Mesothelial cell of epicardium (in vitro differentiated cells): ENCODE measurements around the gene TBC1D21. TPM values are rescaled to one million over a fixed set of nuclear protein-coding genes. Genes with fewer than 3 reads are reported as not detected.

Experiments
- DNase-seq, 2 experiments: peaks; one replicate each; pipeline ENCODE4 v3.0.0; 2021; ENCODE audit warnings: low spot score in 2 of 2; ENCODE audit not compliant: unreplicated experiment in 2 of 2
- H3K27ac Mint-ChIP-seq: 2 replicates; pipeline ENCODE4 v1.8.0; 2021; ENCODE audit warnings: mixed read lengths
- H3K27me3 Mint-ChIP-seq: 2 replicates; pipeline ENCODE4 v1.8.0; 2021; ENCODE audit warnings: low read depth, mixed read lengths
- H3K36me3 Mint-ChIP-seq: 2 replicates; pipeline ENCODE4 v1.8.0; 2021; ENCODE audit warnings: mixed read lengths
- H3K4me1 Mint-ChIP-seq: 2 replicates; pipeline ENCODE4 v1.8.0; 2021; ENCODE audit warnings: mixed read lengths
- H3K4me3 Mint-ChIP-seq: 2 replicates; pipeline ENCODE4 v1.8.0; 2021; ENCODE audit warnings: mild to moderate bottlenecking, moderate library complexity, mixed read lengths
- H3K9me3 Mint-ChIP-seq: 2 replicates; pipeline ENCODE4 v1.8.0; 2021; ENCODE audit warnings: mixed read lengths
- total RNA-seq: library from RNA; stranded (reverse); gene quantifications from 3 replicates; pipeline ENCODE4 v1.2.1, GENCODE V29; 2021
- TF ChIP-seq, protein P1 (sequence below): fragments of 200-600 bp; sonication (generic); IDR thresholded peaks from one replicate; pipeline ENCODE4 v1.5.0; 2021; ENCODE audit warnings: antibody characterized with exemption; ENCODE audit not compliant: unreplicated experiment

Gene TBC1D21
- total RNA-seq, 1 donor from 2014 or later: not detected

DNA sequence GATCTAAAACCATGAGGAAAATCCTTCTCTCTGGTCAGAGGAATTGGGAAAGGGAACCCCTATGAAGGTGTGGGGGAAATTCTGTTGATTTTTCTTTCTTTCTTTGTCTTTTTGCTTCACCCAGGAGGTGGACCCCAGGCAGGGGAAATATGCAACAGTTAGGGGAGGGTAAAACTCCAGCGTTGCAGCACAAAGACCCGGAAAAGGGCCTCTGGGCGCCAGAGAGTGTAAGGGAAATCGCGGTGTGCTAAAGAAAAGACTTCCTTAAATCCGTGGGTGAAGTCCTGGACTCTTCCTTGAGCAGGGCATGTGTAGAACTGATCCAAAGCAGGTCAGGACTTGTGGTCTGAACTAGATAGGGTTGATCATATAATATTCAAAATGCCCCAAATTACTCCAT lies 11.1 kb upstream of the TBC1D21 start:
- TF ChIP-seq, protein P1, sequence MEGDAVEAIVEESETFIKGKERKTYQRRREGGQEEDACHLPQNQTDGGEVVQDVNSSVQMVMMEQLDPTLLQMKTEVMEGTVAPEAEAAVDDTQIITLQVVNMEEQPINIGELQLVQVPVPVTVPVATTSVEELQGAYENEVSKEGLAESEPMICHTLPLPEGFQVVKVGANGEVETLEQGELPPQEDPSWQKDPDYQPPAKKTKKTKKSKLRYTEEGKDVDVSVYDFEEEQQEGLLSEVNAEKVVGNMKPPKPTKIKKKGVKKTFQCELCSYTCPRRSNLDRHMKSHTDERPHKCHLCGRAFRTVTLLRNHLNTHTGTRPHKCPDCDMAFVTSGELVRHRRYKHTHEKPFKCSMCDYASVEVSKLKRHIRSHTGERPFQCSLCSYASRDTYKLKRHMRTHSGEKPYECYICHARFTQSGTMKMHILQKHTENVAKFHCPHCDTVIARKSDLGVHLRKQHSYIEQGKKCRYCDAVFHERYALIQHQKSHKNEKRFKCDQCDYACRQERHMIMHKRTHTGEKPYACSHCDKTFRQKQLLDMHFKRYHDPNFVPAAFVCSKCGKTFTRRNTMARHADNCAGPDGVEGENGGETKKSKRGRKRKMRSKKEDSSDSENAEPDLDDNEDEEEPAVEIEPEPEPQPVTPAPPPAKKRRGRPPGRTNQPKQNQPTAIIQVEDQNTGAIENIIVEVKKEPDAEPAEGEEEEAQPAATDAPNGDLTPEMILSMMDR: no peak
- H3K36me3 Mint-ChIP-seq: no peaks in the 10 kb centered on the region
- no peak for DNase-seq
- H3K27me3 Mint-ChIP-seq: peaks cover 67% of the 10 kb centered on the region
- peaks cover 14% of the 10 kb centered on the region for H3K9me3 Mint-ChIP-seq
- no peak overlapping the region for H3K4me3 Mint-ChIP-seq
- H3K4me1 Mint-ChIP-seq: no peaks in the 10 kb centered on the region
- no peak overlapping the region for H3K27ac Mint-ChIP-seq

DNA sequence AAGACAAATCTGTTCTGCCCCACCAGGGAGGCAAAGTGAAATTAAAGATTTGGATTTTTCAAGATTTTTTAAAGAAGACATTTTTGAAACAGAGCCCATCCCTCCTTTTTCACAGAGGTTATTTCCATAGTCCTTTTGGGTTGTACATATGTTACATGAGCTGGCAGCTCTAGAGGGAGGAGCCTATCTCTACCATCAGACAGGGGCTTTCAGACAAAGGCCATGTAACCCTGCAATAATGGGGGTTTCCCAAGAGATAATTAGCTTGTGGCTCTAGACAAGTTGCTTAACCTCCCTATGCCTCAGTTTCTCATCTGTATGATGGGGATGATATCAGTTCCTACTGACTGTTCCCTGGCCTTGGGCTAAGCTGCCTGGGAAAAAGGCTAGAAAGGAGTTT lies 8.0 kb upstream of the TBC1D21 start:
- no peak for DNase-seq
- Mint-ChIP-seq H3K27ac (no peak overlapping the region), H3K4me3 (no peak overlapping the region), H3K36me3 (no peaks in the 10 kb centered on the region), H3K27me3 (peaks cover 76% of the 10 kb centered on the region), H3K4me1 (no peaks in the 10 kb centered on the region), H3K9me3 (peaks cover 14% of the 10 kb centered on the region)
- TF ChIP-seq, protein P1: no peak

DNA sequence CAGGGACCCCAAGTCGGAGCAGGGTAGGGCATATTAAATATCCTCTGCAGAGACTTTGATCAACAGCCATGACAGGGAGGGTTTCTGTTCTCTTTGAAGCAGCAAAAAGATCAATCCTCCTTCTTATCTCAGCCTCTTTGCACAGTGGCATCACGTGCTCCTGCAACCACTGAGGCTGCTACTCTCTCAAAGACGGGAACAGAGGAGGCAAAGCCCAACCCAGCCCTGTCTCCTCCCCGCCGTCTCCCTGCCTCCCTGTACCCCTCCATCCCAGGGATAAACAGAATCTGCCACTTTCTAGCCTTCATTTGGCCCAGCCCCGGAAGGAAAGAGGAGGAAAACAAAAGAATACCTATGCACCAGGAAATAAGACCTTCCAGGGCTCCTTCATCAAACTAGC lies 7.5 kb upstream of the TBC1D21 start:
- Mint-ChIP-seq H3K4me1 (peaks cover 3% of the 10 kb centered on the region), H3K27me3 (peaks cover 77% of the 10 kb centered on the region), H3K36me3 (no peaks in the 10 kb centered on the region), H3K9me3 (peaks cover 14% of the 10 kb centered on the region), H3K4me3 (no peak overlapping the region), H3K27ac (no peak overlapping the region)
- no peak for DNase-seq
- TF ChIP-seq, protein P1: no peak

DNA sequence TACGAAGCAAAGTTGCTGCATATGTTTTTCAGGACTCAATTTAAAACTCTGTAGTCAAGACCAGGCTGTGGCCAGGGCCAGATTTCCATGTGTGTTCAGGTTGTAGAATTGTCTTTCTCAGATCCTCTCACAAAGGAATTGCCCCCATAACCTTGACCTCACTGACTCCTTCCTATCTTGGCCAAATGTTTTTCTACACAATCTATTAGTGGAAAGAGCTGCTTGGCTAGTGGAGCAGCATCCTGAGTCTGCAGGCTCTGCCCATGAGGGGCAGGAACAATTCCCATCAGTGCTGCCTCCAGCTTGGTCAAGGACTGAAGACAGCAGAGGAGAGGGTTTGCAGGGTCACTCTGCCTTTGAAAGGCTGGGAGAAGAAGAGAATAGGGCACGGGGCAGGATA lies 6.9 kb upstream of the TBC1D21 start:
- TF ChIP-seq, protein P1: no peak
- Mint-ChIP-seq H3K4me3 (no peak overlapping the region), H3K27ac (no peak overlapping the region), H3K27me3 (peaks cover 83% of the 10 kb centered on the region), H3K4me1 (peaks cover 7% of the 10 kb centered on the region), H3K9me3 (peaks cover 14% of the 10 kb centered on the region), H3K36me3 (no peaks in the 10 kb centered on the region)
- DNase-seq: no peak

DNA sequence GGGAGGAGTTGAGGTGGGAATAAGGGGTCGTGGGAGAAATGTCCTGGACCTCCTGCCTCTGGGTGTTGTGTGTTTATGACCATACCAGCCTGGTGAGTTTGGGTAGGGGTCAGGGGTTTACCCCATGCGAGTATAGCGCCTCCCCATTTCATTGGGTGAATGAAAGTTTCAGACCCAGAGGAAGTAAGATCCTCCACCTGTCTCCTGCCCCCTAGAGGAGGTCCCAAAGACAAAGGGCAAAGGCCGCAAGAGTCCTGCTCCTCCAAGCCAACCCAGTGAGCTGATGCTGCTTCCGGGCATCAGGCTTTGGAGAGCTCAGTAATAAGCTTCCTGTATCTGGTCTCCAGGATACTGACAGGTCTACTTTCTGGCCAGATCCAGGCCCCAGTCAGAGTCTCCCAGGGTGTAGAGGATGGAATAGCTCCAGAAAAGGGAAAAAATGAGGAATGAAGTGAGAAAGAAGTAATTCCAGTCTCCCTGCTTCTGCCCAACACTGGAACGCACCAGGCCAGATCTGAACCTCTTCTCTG lies 6.4 kb upstream of the TBC1D21 start:
- no peak overlapping the region for H3K4me3 Mint-ChIP-seq
- TF ChIP-seq, protein P1: no peak
- H3K27me3 Mint-ChIP-seq: peaks cover 83% of the 10 kb centered on the region
- H3K9me3 Mint-ChIP-seq: peaks cover 14% of the 10 kb centered on the region
- peaks cover 7% of the 10 kb centered on the region for H3K4me1 Mint-ChIP-seq
- no peak for DNase-seq
- H3K36me3 Mint-ChIP-seq: no peaks in the 10 kb centered on the region
- no peak overlapping the region for H3K27ac Mint-ChIP-seq

DNA sequence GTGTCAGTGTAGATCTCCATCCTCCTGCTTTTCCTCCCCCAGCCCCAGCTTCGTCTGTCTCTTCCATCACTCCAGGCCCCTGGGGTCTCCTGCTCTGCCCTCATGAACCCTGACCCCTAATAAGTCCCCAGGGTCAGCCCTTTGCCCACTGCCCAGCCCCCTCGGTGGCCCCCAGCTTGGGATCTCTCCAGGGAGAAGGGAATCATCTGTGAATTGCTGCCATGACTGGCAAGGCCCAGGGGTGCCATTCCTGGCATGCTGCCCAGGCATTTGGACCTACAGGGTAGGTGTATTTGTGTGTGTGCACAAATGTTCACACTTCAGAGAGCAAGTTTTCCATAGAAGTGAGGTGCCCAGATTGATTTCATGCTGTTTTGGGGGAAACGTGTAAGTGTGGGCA lies 5.9 kb upstream of the TBC1D21 start:
- Mint-ChIP-seq H3K4me1 (peaks cover 7% of the 10 kb centered on the region), H3K4me3 (no peak overlapping the region), H3K27me3 (peaks cover 83% of the 10 kb centered on the region), H3K27ac (no peak overlapping the region), H3K9me3 (peaks cover 14% of the 10 kb centered on the region), H3K36me3 (no peaks in the 10 kb centered on the region)
- TF ChIP-seq, protein P1: no peak
- no peak for DNase-seq
